ENCODE data around the gene SRD5A3.

SRD5A3 gene

GRCh38 chr4:55399581-55399980 lies 53.5 kb downstream of the SRD5A3 start:
- TF ChIP-seq, protein P1, sequence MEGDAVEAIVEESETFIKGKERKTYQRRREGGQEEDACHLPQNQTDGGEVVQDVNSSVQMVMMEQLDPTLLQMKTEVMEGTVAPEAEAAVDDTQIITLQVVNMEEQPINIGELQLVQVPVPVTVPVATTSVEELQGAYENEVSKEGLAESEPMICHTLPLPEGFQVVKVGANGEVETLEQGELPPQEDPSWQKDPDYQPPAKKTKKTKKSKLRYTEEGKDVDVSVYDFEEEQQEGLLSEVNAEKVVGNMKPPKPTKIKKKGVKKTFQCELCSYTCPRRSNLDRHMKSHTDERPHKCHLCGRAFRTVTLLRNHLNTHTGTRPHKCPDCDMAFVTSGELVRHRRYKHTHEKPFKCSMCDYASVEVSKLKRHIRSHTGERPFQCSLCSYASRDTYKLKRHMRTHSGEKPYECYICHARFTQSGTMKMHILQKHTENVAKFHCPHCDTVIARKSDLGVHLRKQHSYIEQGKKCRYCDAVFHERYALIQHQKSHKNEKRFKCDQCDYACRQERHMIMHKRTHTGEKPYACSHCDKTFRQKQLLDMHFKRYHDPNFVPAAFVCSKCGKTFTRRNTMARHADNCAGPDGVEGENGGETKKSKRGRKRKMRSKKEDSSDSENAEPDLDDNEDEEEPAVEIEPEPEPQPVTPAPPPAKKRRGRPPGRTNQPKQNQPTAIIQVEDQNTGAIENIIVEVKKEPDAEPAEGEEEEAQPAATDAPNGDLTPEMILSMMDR (IDR thresholded peaks at IDR 0.05; ENCODE audit: insufficient read depth, low read depth, low read length, missing control alignments), result no peak
- DNase-seq (ENCODE audit: low read depth), result no peak
- no peak overlapping the region for H3K4me3 ChIP-seq (ENCODE audit: low read depth, low read length)

DNA sequence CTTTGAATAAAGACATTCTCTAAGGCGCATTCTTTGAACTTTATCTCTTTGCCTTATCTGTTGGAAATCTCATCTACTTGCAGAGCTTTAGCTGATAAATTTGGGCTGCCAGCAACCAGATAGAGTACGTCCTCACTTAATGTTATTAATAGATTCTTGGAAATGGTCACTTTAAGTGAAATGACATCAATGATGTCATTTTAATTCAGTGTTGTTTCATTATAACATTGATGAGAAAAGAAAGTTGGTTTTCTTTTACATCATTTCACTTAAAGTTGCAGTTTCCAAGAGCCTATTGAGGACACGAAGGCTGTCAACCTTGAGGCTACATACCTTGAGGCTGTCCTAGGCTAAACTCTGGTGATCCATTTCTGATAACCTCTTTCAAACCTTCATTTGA lies 59.0 kb downstream of the SRD5A3 start:
- DNase-seq (ENCODE audit: low read depth), result no peak
- TF ChIP-seq, protein P1 (IDR thresholded peaks at IDR 0.05; ENCODE audit: insufficient read depth, low read depth, low read length, missing control alignments), result no peak
- no peak overlapping the region for H3K4me3 ChIP-seq (ENCODE audit: low read depth, low read length)

GRCh38 chr4:55406545-55406944 lies 60.5 kb downstream of the SRD5A3 start:
- DNase-seq (ENCODE audit: low read depth), result no peak
- no peak overlapping the region for H3K4me3 ChIP-seq (ENCODE audit: low read depth, low read length)
- TF ChIP-seq, protein P1 (IDR thresholded peaks at IDR 0.05; ENCODE audit: insufficient read depth, low read depth, low read length, missing control alignments), result no peak

DNA sequence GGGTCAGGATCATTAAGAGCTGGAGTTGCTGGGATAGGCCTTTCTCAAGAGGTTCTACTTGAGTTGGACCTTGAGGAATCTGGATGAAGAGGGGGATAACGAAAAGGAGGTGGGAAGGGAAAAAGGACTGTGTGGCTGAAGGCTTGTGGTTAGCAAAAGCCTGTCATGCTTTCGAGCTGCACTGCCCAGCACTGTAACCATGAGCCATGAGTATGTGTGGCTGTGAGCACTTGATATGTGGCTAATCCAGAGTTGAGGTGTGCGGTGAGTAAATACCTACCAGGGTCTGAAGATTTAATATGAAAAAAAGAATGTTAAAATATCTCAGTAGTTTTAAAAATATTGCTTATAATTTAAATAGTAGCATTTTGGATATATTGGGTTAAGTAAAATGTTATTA lies 61.1 kb downstream of the SRD5A3 start:
- H3K4me3 ChIP-seq (ENCODE audit: low read depth, low read length), result no peak overlapping the region
- TF ChIP-seq, protein P1 (IDR thresholded peaks at IDR 0.05; ENCODE audit: insufficient read depth, low read depth, low read length, missing control alignments), result no peak
- DNase-seq (ENCODE audit: low read depth), result no peak

GRCh38 chr4:55407764-55408163 lies 61.7 kb downstream of the SRD5A3 start:
- no peak overlapping the region for H3K4me3 ChIP-seq (ENCODE audit: low read depth, low read length)
- DNase-seq (ENCODE audit: low read depth), result no peak
- TF ChIP-seq, protein P1 (IDR thresholded peaks at IDR 0.05; ENCODE audit: insufficient read depth, low read depth, low read length, missing control alignments), result no peak

- H3K4me3 ChIP-seq (ENCODE audit: low read depth, low read length), result no peak overlapping the region
- TF ChIP-seq, protein P1 (IDR thresholded peaks at IDR 0.05; ENCODE audit: insufficient read depth, low read depth, low read length, missing control alignments), result peak; percentile 33
- DNase-seq (ENCODE audit: low read depth), result peak; percentile 59
Observed at GRCh38 chr4:55409468-55410171, 63.6 kb downstream of the SRD5A3 start.

- TF ChIP-seq, protein P1 (IDR thresholded peaks at IDR 0.05; ENCODE audit: insufficient read depth, low read depth, low read length, missing control alignments), result no peak
- no peak for DNase-seq (ENCODE audit: low read depth)
- H3K4me3 ChIP-seq (ENCODE audit: low read depth, low read length), result no peak overlapping the region
Observed at GRCh38 chr4:55410431-55410830, 64.4 kb downstream of the SRD5A3 start.

Data from GM12865 (cell line).